ENCODE data around the gene RNF8. TPM values are rescaled to one million over a fixed set of nuclear protein-coding genes. Genes with fewer than 3 reads are reported as not detected.

RNF8 gene
- total and polyA plus RNA-seq, 11 donors: 10.3 to 20.6 (median 15.9) TPM

GRCh38 chr6:37391120-37391519 is 37.3 kb downstream of the RNF8 start:
- H3K4me1 ChIP-seq: no peaks in the 10 kb centered on the region
- no peaks in the 10 kb centered on the region for H3K9me3 ChIP-seq
- no peak for ATAC-seq
- intact Hi-C loops (cut with DNase I): no loop called here
- no peak overlapping the region for H3K4me3 ChIP-seq
- peaks cover 0 to 76% (median 58%) of the 10 kb centered on the region in 9 donors for H3K36me3 ChIP-seq
- TF ChIP-seq CTCF (IDR thresholded peaks at IDR 0.05) (no peak), POLR2A (IDR thresholded peaks at IDR 0.05) (no peak)
- H3K27ac ChIP-seq: no peak overlapping the region
- no peak for DNase-seq
- 56 to 72% (median 68%) methylated on average over 2 of the region's 2 CpGs for WGBS, 4 donors
- no peaks in the 10 kb centered on the region for H3K27me3 ChIP-seq

- TF ChIP-seq CTCF (IDR thresholded peaks at IDR 0.05) (no peak), POLR2A (IDR thresholded peaks at IDR 0.05) (no peak)
- intact Hi-C loops (cut with DNase I): no loop called here
- Histone ChIP-seq H3K27ac (no peak overlapping the region), H3K4me3 (no peak overlapping the region), H3K9me3 (no peaks in the 10 kb centered on the region), H3K36me3 (peaks cover 0 to 60% (median 43%) of the 10 kb centered on the region in 9 donors), H3K27me3 (no peaks in the 10 kb centered on the region), H3K4me1 (no peaks in the 10 kb centered on the region)
- DNase-seq (no peak), ATAC-seq (no peak)
- WGBS, 4 donors: 97 to 100% (median 98%) methylated on average over 1 of the region's 1 CpG
Measured at GRCh38 chr6:37392821-37393220, 39.0 kb downstream of the RNF8 start.

DNA sequence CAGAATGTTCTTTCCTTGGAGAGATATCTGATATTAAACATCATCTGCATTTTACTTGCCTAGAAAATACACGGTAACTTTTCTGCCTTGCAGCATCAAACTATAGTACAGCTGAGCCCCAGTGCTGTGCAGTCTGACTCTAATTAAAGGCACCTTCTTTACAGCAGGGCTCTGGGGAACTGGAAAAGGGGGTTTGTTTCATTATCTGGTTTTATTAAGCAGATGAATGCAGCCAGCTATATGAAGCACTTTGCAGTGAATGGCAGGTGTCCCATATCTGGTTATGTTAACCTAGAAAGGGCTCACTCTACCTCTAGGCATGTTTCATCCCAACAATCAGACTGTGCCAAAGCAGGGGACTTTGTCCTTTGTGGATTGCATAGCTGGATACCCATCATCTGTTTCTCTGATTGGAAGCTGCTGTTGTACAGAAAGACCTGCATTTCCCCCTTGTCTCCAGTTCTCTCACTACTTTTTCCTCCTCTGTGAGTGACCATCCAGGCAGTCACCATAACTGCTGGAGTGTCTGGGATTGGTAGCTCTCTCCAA is 39.7 kb downstream of the RNF8 start:
- intact Hi-C loops (cut with DNase I): no loop called here
- H3K36me3 ChIP-seq: peaks cover 0 to 54% (median 39%) of the 10 kb centered on the region in 9 donors
- WGBS, 4 donors: 81 to 92% (median 86%) methylated on average over 1 of the region's 1 CpG
- TF ChIP-seq CTCF (IDR thresholded peaks at IDR 0.05) (no peak), POLR2A (IDR thresholded peaks at IDR 0.05) (no peak)
- no peaks in the 10 kb centered on the region for H3K4me1 ChIP-seq
- H3K4me3 ChIP-seq: no peak overlapping the region
- H3K27ac ChIP-seq: no peak overlapping the region
- H3K9me3 ChIP-seq: no peaks in the 10 kb centered on the region
- no peak for DNase-seq
- no peak for ATAC-seq
- H3K27me3 ChIP-seq: no peaks in the 10 kb centered on the region

DNA sequence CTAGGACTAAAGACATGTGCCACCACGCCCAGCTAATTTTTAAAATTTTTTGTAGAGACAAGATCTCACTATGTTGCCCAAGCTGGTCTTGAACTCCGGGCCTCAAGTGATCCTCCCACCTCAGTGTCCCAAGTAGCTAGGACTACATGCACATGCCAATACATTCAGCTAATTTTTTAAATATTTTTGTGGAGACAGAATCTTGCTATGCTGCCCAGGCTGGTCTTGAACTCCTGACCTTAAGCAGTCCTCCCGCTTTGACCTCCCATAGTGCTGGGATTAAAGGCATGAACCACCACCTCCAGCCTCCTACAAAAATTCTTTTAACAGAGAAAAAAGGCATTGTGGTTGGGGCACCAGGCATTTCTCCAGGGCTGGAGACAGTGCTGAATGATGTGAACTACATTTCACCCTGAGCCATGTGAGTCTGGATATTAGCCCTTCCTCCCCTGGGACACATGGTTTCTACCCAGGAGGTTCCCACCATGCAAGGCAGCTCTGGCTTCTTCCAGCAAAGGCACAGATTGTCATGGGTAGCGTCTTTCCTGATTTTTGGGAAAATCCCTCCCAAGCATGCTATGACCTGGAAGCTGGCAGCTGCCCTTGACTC is 42.9 kb downstream of the RNF8 start:
- TF ChIP-seq POLR2A (IDR thresholded peaks at IDR 0.05) (no peak), CTCF (IDR thresholded peaks at IDR 0.05) (no peak)
- H3K4me3 ChIP-seq: no peak overlapping the region
- WGBS, 4 donors: 87 to 89% (median 87%) methylated on average over 4 of the region's 4 CpGs
- no peak overlapping the region for H3K27ac ChIP-seq
- H3K27me3 ChIP-seq: no peaks in the 10 kb centered on the region
- ATAC-seq (no peak), DNase-seq (no peak)
- intact Hi-C loops (cut with DNase I): no loop called here
- peaks cover 0 to 4% (median 0%) of the 10 kb centered on the region in 12 donors for H3K4me1 ChIP-seq
- H3K9me3 ChIP-seq: no peaks in the 10 kb centered on the region
- H3K36me3 ChIP-seq: peaks cover 0 to 22% (median 17%) of the 10 kb centered on the region in 9 donors

Data from heart left ventricle (tissue), 16 donors.